T-cell (primary cell): ENCODE data around the gene SLC25A38. TPM values are rescaled to one million over a fixed set of nuclear protein-coding genes. Genes with fewer than 3 reads are reported as not detected.

Source experiments
- ATAC-seq, 4 experiments: fragments of 200-7000 bp in 3 of 4; fragments of 150-1000 bp in 1 of 4; cut with Tn5 transposase; replicated peaks in 1 of 4; 1 replicate in 3 of 4; 2 replicates in 1 of 4; pipeline ENCODE4 v1.10.0; 2021; ENCODE audit warnings: moderate library complexity in 3 of 4, mild to moderate bottlenecking in 2 of 4, moderate number of reproducible peaks in 1 of 4
- CTCF ChIA-PET, 2 donors: fragments of 300-600 bp; sonication (Branson Sonifier 250); formaldehyde crosslinking; loops; one replicate each; lab custom pipeline; 2022; ENCODE audit warnings: antibody characterized with exemption in 2 of 2; lab: Charles Lee
- POLR2A ChIA-PET, 2 donors: fragments of 300-600 bp; sonication (Branson Sonifier 250); formaldehyde crosslinking; loops; one replicate each; lab custom pipeline; 2022; ENCODE audit warnings: antibody characterized with exemption in 2 of 2; lab: Charles Lee
- DNase-seq, 35 experiments: peaks; one replicate each; pipeline versions ENCODE4 v3.0.0 to v3.0.0-alpha.2; 2013 to 2023
- H3K27ac ChIP-seq: one replicate; pipeline ENCODE4 v1.5.1; 2013; ENCODE audit warnings: low read length
- H3K27me3 ChIP-seq, 2 experiments: replicated peaks in 1 of 2; 1 replicate in 1 of 2; 2 replicates in 1 of 2; pipeline versions ENCODE4 v1.6.1 to v1.7.0; 2013; ENCODE audit warnings: low read length in 1 of 2, mixed read lengths in 1 of 2; ENCODE audit not compliant: control insufficient read depth in 2 of 2, insufficient read depth in 2 of 2; ENCODE audit errors: extremely low read depth in 1 of 2
- H3K36me3 ChIP-seq, 2 donors: 1 replicate in 1 of 2; 2 replicates in 1 of 2; pipeline versions ENCODE4 v1.6.1 to v1.7.0; 2013; ENCODE audit warnings: low read length in 1 of 2; ENCODE audit not compliant: control insufficient read depth in 2 of 2, insufficient read depth in 1 of 2; ENCODE audit errors: extremely low read depth in 1 of 2
- H3K4me1 ChIP-seq, 2 experiments: 1 replicate in 1 of 2; 2 replicates in 1 of 2; pipeline versions ENCODE4 v1.6.1 to v1.7.0; 2013; ENCODE audit warnings: low read length in 2 of 2, mixed read lengths in 1 of 2; ENCODE audit not compliant: insufficient read depth in 2 of 2, control insufficient read depth in 1 of 2; ENCODE audit errors: extremely low read depth in 1 of 2
- H3K4me3 ChIP-seq, 2 donors: 1 replicate in 1 of 2; 2 replicates in 1 of 2; pipeline versions ENCODE4 v1.5.1 to v1.7.0; 2013; ENCODE audit warnings: mild to moderate bottlenecking in 2 of 2, low read length in 1 of 2, moderate library complexity in 1 of 2; ENCODE audit not compliant: control insufficient read depth in 1 of 2; ENCODE audit errors: extremely low read depth in 1 of 2
- H3K9me3 ChIP-seq: 2 replicates; pipeline ENCODE4 v1.7.0; 2013
- H3K27ac Mint-ChIP-seq, 2 donors: one replicate each; pipeline ENCODE4 v1.8.0; 2020 to 2021; ENCODE audit warnings: mild to moderate bottlenecking in 2 of 2, mixed read lengths in 2 of 2
- H3K27me3 Mint-ChIP-seq, 2 donors: one replicate each; pipeline ENCODE4 v1.8.0; 2021 to 2022; ENCODE audit warnings: mixed read lengths in 2 of 2
- H3K36me3 Mint-ChIP-seq: one replicate; pipeline ENCODE4 v1.8.0; 2021; ENCODE audit warnings: mixed read lengths
- H3K4me1 Mint-ChIP-seq, 3 donors: one replicate each; pipeline ENCODE4 v1.8.0; 2020 to 2022; ENCODE audit warnings: mixed read lengths in 3 of 3, mild to moderate bottlenecking in 1 of 3
- H3K4me3 Mint-ChIP-seq, 3 donors: one replicate each; pipeline ENCODE4 v1.8.0; 2020 to 2022; ENCODE audit warnings: mild to moderate bottlenecking in 3 of 3, mixed read lengths in 3 of 3, moderate library complexity in 3 of 3
- H3K9me3 Mint-ChIP-seq, 3 donors: one replicate each; pipeline ENCODE4 v1.8.0; 2020 to 2022; ENCODE audit warnings: mixed read lengths in 3 of 3
- WGBS: methylation state at CpG from one replicate; pipeline ENCODE4 v1.1.5; 2013; ENCODE audit warnings: missing lambda C conversion rate; ENCODE audit not compliant: insufficient coverage; 5-methylcytosine and 5-hydroxymethylcytosine counted together
- total RNA-seq, 35 experiments: library from RNA in 6 of 35; stranded (reverse) in 6 of 35; fragments of 120-200 nt in 1 of 35; gene quantifications; one replicate each; pipeline versions ENCODE4 v1.2.1 to v1.2.4 and lab custom pipeline; 2013 to 2026

The SLC25A38 gene
- total RNA-seq, 5 donors from 2014 or later (not counting 1 experiment from before 2014, with no cell fraction given), result 40.2 to 53.6 (median 46.5) TPM

GRCh38 chr3:39419742-39420315, 36.7 kb downstream of the SLC25A38 start:
- no peaks in the 10 kb centered on the region for H3K27me3 Mint-ChIP-seq
- H3K9me3 Mint-ChIP-seq, result no peaks in the 10 kb centered on the region
- no peak overlapping the region for H3K27ac Mint-ChIP-seq
- Histone ChIP-seq H3K27ac (no peak overlapping the region), H3K27me3 (no peaks in the 10 kb centered on the region), H3K4me3 (no peak overlapping the region), H3K9me3 (no peaks in the 10 kb centered on the region), H3K4me1 (peaks cover 0 to 4% of the 10 kb centered on the region in 2 experiments), H3K36me3 (peaks cover 0 to under 1% of the 10 kb centered on the region in 2 donors)
- WGBS, result 80% methylated on average over 1 of the region's 2 CpGs
- CTCF ChIA-PET, result interaction anchor here in 1 of 2 donors (1.3 kb wide), 1 partner anchor 17 kb away, joined by 3 read pairs; no protein-coding TSS in a partner anchor
- ATAC-seq, result no peak
- POLR2A ChIA-PET, result no interaction called here
- H3K36me3 Mint-ChIP-seq, result peaks cover 19% of the 10 kb centered on the region
- no peak for DNase-seq
- H3K4me1 Mint-ChIP-seq, result peaks cover 3 to 9% (median 5%) of the 10 kb centered on the region in 3 donors
- no peak overlapping the region for H3K4me3 Mint-ChIP-seq

DNA sequence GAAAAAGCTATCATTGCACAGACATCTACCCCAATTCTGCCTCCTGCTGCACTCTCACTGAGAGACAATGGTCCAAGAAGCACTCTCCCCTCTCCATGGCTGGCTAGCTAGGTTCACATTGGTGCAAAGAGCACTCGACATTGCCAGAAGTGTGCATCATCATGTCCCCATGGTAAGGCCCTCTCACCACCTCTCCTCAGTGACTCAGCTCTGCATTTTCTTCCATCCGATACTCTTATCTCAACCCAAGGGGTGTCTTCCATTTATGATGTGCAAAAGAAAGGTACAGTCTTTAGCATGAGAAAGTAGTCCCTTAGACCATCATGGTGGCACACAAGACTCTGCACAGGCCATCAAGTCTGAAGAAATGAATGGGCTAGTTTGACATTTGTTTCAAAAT, 37.4 kb downstream of the SLC25A38 start:
- Mint-ChIP-seq H3K27ac (no peak overlapping the region), H3K4me1 (peaks cover 3 to 7% (median 5%) of the 10 kb centered on the region in 3 donors), H3K9me3 (no peaks in the 10 kb centered on the region), H3K27me3 (no peaks in the 10 kb centered on the region), H3K4me3 (no peak overlapping the region), H3K36me3 (peaks cover 19% of the 10 kb centered on the region)
- H3K9me3 ChIP-seq, result no peaks in the 10 kb centered on the region
- no CpG with 5 or more reads among the region's 2 CpGs for WGBS
- H3K4me3 ChIP-seq, result no peak overlapping the region
- POLR2A ChIA-PET, result no interaction called here
- no peaks in the 10 kb centered on the region for H3K36me3 ChIP-seq
- no peak overlapping the region for H3K27ac ChIP-seq
- no peak for ATAC-seq
- CTCF ChIA-PET, result interaction anchor here in 1 of 2 donors (1.3 kb wide), 1 partner anchor 18 kb away, joined by 3 read pairs; no protein-coding TSS in a partner anchor
- H3K4me1 ChIP-seq, result peaks cover 0 to 4% of the 10 kb centered on the region in 2 experiments
- no peaks in the 10 kb centered on the region for H3K27me3 ChIP-seq
- no peak for DNase-seq

GRCh38 chr3:39423436-39423970, 40.3 kb downstream of the SLC25A38 start:
- Histone ChIP-seq H3K9me3 (no peaks in the 10 kb centered on the region), H3K4me1 (no peaks in the 10 kb centered on the region), H3K27ac (no peak overlapping the region), H3K4me3 (no peak overlapping the region), H3K27me3 (peaks cover 0 to under 1% of the 10 kb centered on the region in 2 experiments), H3K36me3 (no peaks in the 10 kb centered on the region)
- Mint-ChIP-seq H3K4me1 (no peaks in the 10 kb centered on the region), H3K27me3 (no peaks in the 10 kb centered on the region), H3K27ac (no peak overlapping the region), H3K36me3 (peaks cover 19% of the 10 kb centered on the region), H3K4me3 (no peak overlapping the region), H3K9me3 (no peaks in the 10 kb centered on the region)
- CTCF ChIA-PET, result interaction anchor here in 1 of 2 donors (1.1 kb wide), 1 partner anchor 24 kb away, joined by 3 read pairs; no protein-coding TSS in a partner anchor
- DNase-seq (no peak), ATAC-seq (no peak)
- no CpG with 5 or more reads among the region's 1 CpG for WGBS
- POLR2A ChIA-PET, result no interaction called here

- Histone ChIP-seq H3K4me1 (no peaks in the 10 kb centered on the region), H3K4me3 (no peak overlapping the region), H3K9me3 (no peaks in the 10 kb centered on the region), H3K36me3 (no peaks in the 10 kb centered on the region), H3K27me3 (peaks cover 0 to 19% of the 10 kb centered on the region in 2 experiments), H3K27ac (no peak overlapping the region)
- no CpG with 5 or more reads among the region's 1 CpG for WGBS
- CTCF ChIA-PET, result interaction anchor here in 1 of 2 donors (0.6 kb wide), 2 partner anchors 20 to 916 kb away, joined by 4 to 5 read pairs; partner anchors contain the start of gene RPSA
- no peak overlapping the region for H3K27ac Mint-ChIP-seq
- H3K36me3 Mint-ChIP-seq, result peaks cover 10% of the 10 kb centered on the region
- H3K4me1 Mint-ChIP-seq, result no peaks in the 10 kb centered on the region
- H3K27me3 Mint-ChIP-seq, result peaks cover 6 to 12% of the 10 kb centered on the region in 2 donors
- ATAC-seq (no peak), DNase-seq (no peak)
- no peak overlapping the region for H3K4me3 Mint-ChIP-seq
- POLR2A ChIA-PET, result no interaction called here
- H3K9me3 Mint-ChIP-seq, result no peaks in the 10 kb centered on the region
These were observed 43.1 kb downstream of the SLC25A38 start for GRCh38 chr3:39426312-39426711.

GRCh38 chr3:39427506-39427905, 44.3 kb downstream of the SLC25A38 start:
- Mint-ChIP-seq H3K9me3 (no peaks in the 10 kb centered on the region), H3K4me3 (no peak overlapping the region), H3K4me1 (no peaks in the 10 kb centered on the region), H3K27me3 (peaks cover 6 to 14% of the 10 kb centered on the region in 2 donors), H3K36me3 (no peaks in the 10 kb centered on the region), H3K27ac (no peak overlapping the region)
- POLR2A ChIA-PET, result no interaction called here
- WGBS, result no CpG with 5 or more reads among the region's 1 CpG
- Histone ChIP-seq H3K4me3 (no peak overlapping the region), H3K4me1 (no peaks in the 10 kb centered on the region), H3K27ac (no peak overlapping the region), H3K27me3 (peaks cover 0 to 19% of the 10 kb centered on the region in 2 experiments), H3K9me3 (no peaks in the 10 kb centered on the region), H3K36me3 (no peaks in the 10 kb centered on the region)
- no peak for ATAC-seq
- no peak for DNase-seq
- CTCF ChIA-PET, result no interaction called here

DNA sequence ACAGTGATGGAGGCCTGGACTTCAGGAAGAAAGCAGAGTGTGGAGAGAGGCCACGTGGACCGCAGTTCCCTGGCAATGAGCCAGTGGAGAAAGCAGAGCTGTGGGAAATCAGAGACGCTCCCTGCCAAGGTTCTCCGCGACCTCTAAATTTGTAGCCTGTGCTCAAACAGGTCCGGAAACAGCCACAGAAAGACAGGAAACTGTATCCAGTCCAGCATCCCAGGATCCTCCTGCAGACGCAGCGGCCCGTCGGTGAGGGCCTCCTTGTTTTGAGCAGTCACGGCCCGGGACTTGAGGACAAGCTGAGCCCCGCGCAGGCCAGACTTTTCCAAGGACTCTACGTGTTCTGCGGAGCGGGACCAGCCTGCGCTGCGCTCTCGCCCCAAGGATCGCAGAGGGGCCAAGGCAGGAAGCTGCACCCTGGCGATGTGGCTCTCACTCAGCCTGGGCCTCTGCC, 45.6 kb downstream of the SLC25A38 start:
- H3K9me3 ChIP-seq, result no peaks in the 10 kb centered on the region
- ATAC-seq, result no peak
- H3K4me1 ChIP-seq, result no peaks in the 10 kb centered on the region
- Mint-ChIP-seq H3K27me3 (peaks cover 6 to 14% of the 10 kb centered on the region in 2 donors), H3K9me3 (no peaks in the 10 kb centered on the region), H3K4me1 (no peaks in the 10 kb centered on the region), H3K36me3 (no peaks in the 10 kb centered on the region), H3K27ac (no peak overlapping the region), H3K4me3 (no peak overlapping the region)
- H3K27ac ChIP-seq, result no peak overlapping the region
- H3K27me3 ChIP-seq, result peaks cover 0 to 19% of the 10 kb centered on the region in 2 experiments
- ChIA-PET CTCF (no interaction called here), POLR2A (no interaction called here)
- H3K4me3 ChIP-seq, result no peak overlapping the region
- 69% methylated on average over 22 of the region's 22 CpGs for WGBS
- no peak for DNase-seq
- no peaks in the 10 kb centered on the region for H3K36me3 ChIP-seq
